Measurements from ENCODE around the gene TRMT11. TPM values are rescaled to one million over a fixed set of nuclear protein-coding genes. Genes with fewer than 3 reads are reported as not detected.

Gene TRMT11
- total and polyA plus RNA-seq, 2 of the 13 experiments (the other 11 are each of a cell fraction or from before 2014, with no cell fraction given) = 42.2 to 81.9 TPM

- TF ChIP-seq ZNF12 (CRISPR knock-in tag; IDR thresholded peaks at IDR 0.05) (no peak), BCL3 (CRISPR knock-in tag; IDR thresholded peaks at IDR 0.05) (no peak), SRSF9 (IDR thresholded peaks at IDR 0.05; ENCODE audit: borderline replicate concordance, insufficient read depth, low read depth, low read length, poor library complexity, severe bottlenecking) (no peak), ZNF446 (CRISPR knock-in tag; IDR thresholded peaks at IDR 0.05) (no peak), ZEB1 (IDR thresholded peaks at IDR 0.05; ENCODE audit: insufficient replicate concordance, low read depth) (peak; percentile 83), ZNF317 (CRISPR knock-in tag; IDR thresholded peaks at IDR 0.05) (peak; percentile 29; the same call in 1 of the 2 replicates), TRAFD1 (CRISPR knock-in tag; IDR thresholded peaks at IDR 0.05; ENCODE audit: borderline replicate concordance) (no peak), ZNF749 (CRISPR knock-in tag; IDR thresholded peaks at IDR 0.05; ENCODE audit: borderline replicate concordance) (no peak), EEA1 (CRISPR knock-in tag; IDR thresholded peaks at IDR 0.05; ENCODE audit: borderline replicate concordance) (no peak), ZNF503 (CRISPR knock-in tag; IDR thresholded peaks at IDR 0.05) (no peak), KLF11 (CRISPR knock-in tag; IDR thresholded peaks at IDR 0.05) (no peak), GZF1 (CRISPR knock-in tag; IDR thresholded peaks at IDR 0.05) (no peak), ATAD3A (CRISPR knock-in tag; IDR thresholded peaks at IDR 0.05) (no peak)
- TF ChIP-seq, protein P1, sequence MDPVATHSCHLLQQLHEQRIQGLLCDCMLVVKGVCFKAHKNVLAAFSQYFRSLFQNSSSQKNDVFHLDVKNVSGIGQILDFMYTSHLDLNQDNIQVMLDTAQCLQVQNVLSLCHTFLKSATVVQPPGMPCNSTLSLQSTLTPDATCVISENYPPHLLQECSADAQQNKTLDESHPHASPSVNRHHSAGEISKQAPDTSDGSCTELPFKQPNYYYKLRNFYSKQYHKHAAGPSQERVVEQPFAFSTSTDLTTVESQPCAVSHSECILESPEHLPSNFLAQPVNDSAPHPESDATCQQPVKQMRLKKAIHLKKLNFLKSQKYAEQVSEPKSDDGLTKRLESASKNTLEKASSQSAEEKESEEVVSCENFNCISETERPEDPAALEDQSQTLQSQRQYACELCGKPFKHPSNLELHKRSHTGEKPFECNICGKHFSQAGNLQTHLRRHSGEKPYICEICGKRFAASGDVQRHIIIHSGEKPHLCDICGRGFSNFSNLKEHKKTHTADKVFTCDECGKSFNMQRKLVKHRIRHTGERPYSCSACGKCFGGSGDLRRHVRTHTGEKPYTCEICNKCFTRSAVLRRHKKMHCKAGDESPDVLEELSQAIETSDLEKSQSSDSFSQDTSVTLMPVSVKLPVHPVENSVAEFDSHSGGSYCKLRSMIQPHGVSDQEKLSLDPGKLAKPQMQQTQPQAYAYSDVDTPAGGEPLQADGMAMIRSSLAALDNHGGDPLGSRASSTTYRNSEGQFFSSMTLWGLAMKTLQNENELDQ (CRISPR knock-in tag; IDR thresholded peaks at IDR 0.05; ENCODE audit: borderline replicate concordance) = no peak
- TF ChIP-seq, protein P2, sequence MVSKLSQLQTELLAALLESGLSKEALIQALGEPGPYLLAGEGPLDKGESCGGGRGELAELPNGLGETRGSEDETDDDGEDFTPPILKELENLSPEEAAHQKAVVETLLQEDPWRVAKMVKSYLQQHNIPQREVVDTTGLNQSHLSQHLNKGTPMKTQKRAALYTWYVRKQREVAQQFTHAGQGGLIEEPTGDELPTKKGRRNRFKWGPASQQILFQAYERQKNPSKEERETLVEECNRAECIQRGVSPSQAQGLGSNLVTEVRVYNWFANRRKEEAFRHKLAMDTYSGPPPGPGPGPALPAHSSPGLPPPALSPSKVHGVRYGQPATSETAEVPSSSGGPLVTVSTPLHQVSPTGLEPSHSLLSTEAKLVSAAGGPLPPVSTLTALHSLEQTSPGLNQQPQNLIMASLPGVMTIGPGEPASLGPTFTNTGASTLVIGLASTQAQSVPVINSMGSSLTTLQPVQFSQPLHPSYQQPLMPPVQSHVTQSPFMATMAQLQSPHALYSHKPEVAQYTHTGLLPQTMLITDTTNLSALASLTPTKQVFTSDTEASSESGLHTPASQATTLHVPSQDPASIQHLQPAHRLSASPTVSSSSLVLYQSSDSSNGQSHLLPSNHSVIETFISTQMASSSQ (IDR thresholded peaks at IDR 0.05; ENCODE audit: low read depth) = no peak
- TF ChIP-seq, protein P2 (CRISPR knock-in tag; IDR thresholded peaks at IDR 0.05; ENCODE audit: borderline replicate concordance) = no peak
Measured at GRCh38 chr6:125942672-125943527, 43.4 kb upstream of the TRMT11 start (continued).

All from HepG2 (cell line).